CD14-positive monocyte (primary cell): Measurements from ENCODE around the gene MT1X. TPM values are rescaled to one million over a fixed set of nuclear protein-coding genes. Genes with fewer than 3 reads are reported as not detected.

Experiments used
- DNase-seq, 3 donors: peaks; one replicate each; pipeline ENCODE4 v3.0.0-alpha.2; 2011 to 2022
- H2AFZ ChIP-seq: 2 replicates; pipeline ENCODE4 v1.6.0; 2012; ENCODE audit warnings: mild to moderate bottlenecking, low read depth, low read length, inconsistent platforms; ENCODE audit not compliant: insufficient read depth, poor library complexity, severe bottlenecking
- H3K27ac ChIP-seq, 2 donors: 1 replicate in 1 of 2; 2 replicates in 1 of 2; pipeline ENCODE4 v1.5.1; 2012 to 2013; ENCODE audit warnings: low read length in 2 of 2, control low read depth in 1 of 2, inconsistent platforms in 1 of 2, low read depth in 1 of 2, mild to moderate bottlenecking in 1 of 2
- H3K27me3 ChIP-seq, 2 donors: one replicate each; pipeline versions ENCODE4 v1.6.0 to v1.6.1; 2011 to 2013; ENCODE audit warnings: low read length in 2 of 2; ENCODE audit not compliant: control insufficient read depth in 2 of 2, insufficient read depth in 2 of 2
- H3K36me3 ChIP-seq, 2 donors: replicated peaks in 1 of 2; 1 replicate in 1 of 2; 2 replicates in 1 of 2; pipeline versions ENCODE4 v1.5.1 to v1.6.1; 2012 to 2013; ENCODE audit warnings: low read length in 2 of 2, control low read depth in 1 of 2, inconsistent platforms in 1 of 2, mild to moderate bottlenecking in 1 of 2; ENCODE audit not compliant: insufficient read depth in 2 of 2, control insufficient read depth in 1 of 2
- H3K4me1 ChIP-seq, 2 donors: 1 replicate in 1 of 2; 2 replicates in 1 of 2; pipeline versions ENCODE4 v1.5.1 to v1.6.1; 2012 to 2013; ENCODE audit warnings: low read length in 2 of 2, control low read depth in 1 of 2, inconsistent platforms in 1 of 2, mild to moderate bottlenecking in 1 of 2, moderate library complexity in 1 of 2; ENCODE audit not compliant: insufficient read depth in 2 of 2, control insufficient read depth in 1 of 2
- H3K4me2 ChIP-seq: replicated peaks from 2 replicates; pipeline ENCODE3; 2012; ENCODE audit warnings: low read length, moderate library complexity, mild to moderate bottlenecking; ENCODE audit not compliant: poor library complexity, severe bottlenecking; ENCODE audit errors: extremely low read depth
- H3K4me3 ChIP-seq, 3 experiments: fragments of 200-600 bp in 1 of 3; sonication (generic) in 1 of 3; replicated peaks in 1 of 3; 1 replicate in 2 of 3; 2 replicates in 1 of 3; pipeline ENCODE4 v1.5.1; 2011 to 2013; ENCODE audit warnings: low read length in 3 of 3, mild to moderate bottlenecking in 3 of 3, control low read depth in 2 of 3, low read depth in 2 of 3, inconsistent platforms in 1 of 3, moderate library complexity in 1 of 3
- H3K79me2 ChIP-seq: 2 replicates; pipeline ENCODE4 v1.6.0; 2012; ENCODE audit warnings: mild to moderate bottlenecking, control low read depth, inconsistent platforms, low read length, moderate library complexity; ENCODE audit not compliant: insufficient read depth
- H3K9ac ChIP-seq: 2 replicates; pipeline ENCODE4 v1.6.0; 2017; ENCODE audit warnings: low read length, mild to moderate bottlenecking; ENCODE audit not compliant: insufficient read depth, poor library complexity, severe bottlenecking
- H3K9me3 ChIP-seq, 2 donors: replicated peaks in 1 of 2; 1 replicate in 1 of 2; 2 replicates in 1 of 2; pipeline versions ENCODE4 v1.5.1 to v1.6.1; 2012 to 2013; ENCODE audit warnings: low read length in 2 of 2, control low read depth in 1 of 2; ENCODE audit not compliant: control insufficient read depth in 1 of 2, insufficient read depth in 1 of 2
- H4K20me1 ChIP-seq: 2 replicates; pipeline ENCODE4 v1.6.0; 2012; ENCODE audit warnings: mild to moderate bottlenecking, low read length, control low read depth, moderate library complexity; ENCODE audit not compliant: insufficient read depth
- H3K27ac Mint-ChIP-seq, 7 donors: one replicate each; pipeline ENCODE4 v1.8.0; 2020; ENCODE audit warnings: mild to moderate bottlenecking in 7 of 7, mixed read lengths in 7 of 7, moderate library complexity in 6 of 7, inconsistent platforms in 2 of 7
- H3K27me3 Mint-ChIP-seq, 3 donors: one replicate each; pipeline ENCODE4 v1.8.0; 2021 to 2022; ENCODE audit warnings: low read depth in 3 of 3, mild to moderate bottlenecking in 3 of 3, mixed read lengths in 3 of 3, moderate library complexity in 3 of 3, inconsistent platforms in 1 of 3
- H3K36me3 Mint-ChIP-seq, 2 donors: one replicate each; pipeline ENCODE4 v1.8.0; 2020; ENCODE audit warnings: mixed read lengths in 2 of 2, inconsistent platforms in 1 of 2, mild to moderate bottlenecking in 1 of 2
- H3K4me1 Mint-ChIP-seq: one replicate; pipeline ENCODE4 v1.8.0; 2020; ENCODE audit warnings: mild to moderate bottlenecking, mixed read lengths
- H3K4me3 Mint-ChIP-seq, 2 donors: one replicate each; pipeline ENCODE4 v1.8.0; 2020; ENCODE audit warnings: mild to moderate bottlenecking in 2 of 2, mixed read lengths in 2 of 2, moderate library complexity in 1 of 2
- H3K9me3 Mint-ChIP-seq, 7 donors: one replicate each; pipeline ENCODE4 v1.8.0; 2020 to 2022; ENCODE audit warnings: mixed read lengths in 7 of 7, mild to moderate bottlenecking in 6 of 7, moderate library complexity in 6 of 7, inconsistent platforms in 2 of 7
- CTCF ChIP-seq: fragments of 200-600 bp; IDR thresholded peaks from one replicate; pipeline ENCODE4 v1.8.0; 2022; ENCODE audit warnings: antibody characterized with exemption, mild to moderate bottlenecking
- WGBS: methylation state at CpG from one replicate; pipeline ENCODE4 v1.1.5; 2013; ENCODE audit warnings: missing lambda C conversion rate; ENCODE audit not compliant: insufficient coverage; 5-methylcytosine and 5-hydroxymethylcytosine counted together
- intact Hi-C, 2 donors: fragments of 100-400 bp; cut with micrococcal nuclease; formaldehyde crosslinking; loops; one replicate each; pipeline versions ENCODE4 v1.15.0 to v1.15.1; 2023
- polyA plus RNA-seq, 3 donors: library from polyadenylated mRNA; depleted of rRNA in 1 of 3; unstranded in 2 of 3; stranded (reverse) in 1 of 3; fragments of 300-500 nt in 2 of 3; fragments of >200 nt in 1 of 3; fragmentation: Illumina TruSeq in 2 of 3; gene quantifications; 1 replicate in 2 of 3; 2 replicates in 1 of 3; pipeline ENCODE4 v1.2.3, GENCODE V29; 2012 to 2021

Gene MT1X
- polyA plus RNA-seq, 3 donors: 34.5 to 87.9 (median 55.4) TPM

- TF ChIP-seq CTCF: no peak
- Histone ChIP-seq H3K79me2 (peaks cover 30% of the 10 kb centered on the region), H3K27ac (no peak overlapping the region), H3K27me3 (no peaks in the 10 kb centered on the region), H3K36me3 (no peaks in the 10 kb centered on the region), H2AFZ (no peak overlapping the region), H4K20me1 (peaks cover 3% of the 10 kb centered on the region), H3K9ac (no peak overlapping the region), H3K4me2 (no peak overlapping the region), H3K9me3 (no peaks in the 10 kb centered on the region), H3K4me3 (no peak overlapping the region), H3K4me1 (peaks cover 15 to 27% of the 10 kb centered on the region in 2 donors)
- WGBS: no CpG with 5 or more reads among the region's 1 CpG
- Mint-ChIP-seq H3K27me3 (peaks cover 0 to 6% (median 2%) of the 10 kb centered on the region in 3 donors), H3K4me3 (no peak overlapping the region), H3K27ac (peak overlapping the region in 1 of 7 donors; percentile 15), H3K4me1 (peaks cover 20% of the 10 kb centered on the region), H3K36me3 (no peaks in the 10 kb centered on the region), H3K9me3 (no peaks in the 10 kb centered on the region)
- DNase-seq: no peak
- intact Hi-C loops: loop anchor here in 1 of 2 donors (2.0 kb wide), 1 partner anchor 277 kb away; the partner anchor contains the start of genes NUDT21 and OGFOD1
Measured at GRCh38 chr16:56728027-56728426, 45.8 kb downstream of the MT1X start.

- H3K36me3 Mint-ChIP-seq: no peaks in the 10 kb centered on the region
- Histone ChIP-seq H3K27me3 (no peaks in the 10 kb centered on the region), H2AFZ (peak overlapping the region; percentile 93), H3K9ac (peak overlapping the region; percentile 87), H3K27ac (peak overlapping the region in 1 of 2 donors; percentile 92), H4K20me1 (peaks cover 13% of the 10 kb centered on the region), H3K4me2 (peak overlapping the region; percentile 94), H3K4me3 (peak overlapping the region; percentile 80 to 95 (median 91)), H3K4me1 (peaks cover 15 to 29% of the 10 kb centered on the region in 2 donors), H3K36me3 (no peaks in the 10 kb centered on the region), H3K79me2 (peaks cover 42% of the 10 kb centered on the region), H3K9me3 (no peaks in the 10 kb centered on the region)
- peaks cover 0 to 2% (median 2%) of the 10 kb centered on the region in 3 donors for H3K27me3 Mint-ChIP-seq
- no peaks in the 10 kb centered on the region for H3K9me3 Mint-ChIP-seq
- intact Hi-C loops: loop anchor here in 1 of 2 donors (2.0 kb wide), 1 partner anchor 278 kb away; the partner anchor contains the start of genes NUDT21 and OGFOD1
- WGBS: 30% methylated on average over 5 of the region's 8 CpGs
- peak overlapping the region; percentile 89 to 95 for H3K4me3 Mint-ChIP-seq
- DNase-seq: no peak
- peaks cover 20% of the 10 kb centered on the region for H3K4me1 Mint-ChIP-seq
- no peak for TF ChIP-seq CTCF
- H3K27ac Mint-ChIP-seq: peak overlapping the region; percentile 60 to 94 (median 87)
Measured at GRCh38 chr16:56728980-56729734, 46.9 kb downstream of the MT1X start.
